CD8-positive, alpha-beta memory T cell (primary cell): ENCODE results near the gene INSYN2A. TPM values are rescaled to one million over a fixed set of nuclear protein-coding genes. Genes with fewer than 3 reads are reported as not detected.

ENCODE experiments used
- CTCF ChIA-PET: fragments of 350-600 bp; sonication (Branson Sonifier 250); formaldehyde crosslinking; loops from one replicate; lab custom pipeline; 2021; ENCODE audit warnings: antibody characterized with exemption; lab: Charles Lee
- POLR2A ChIA-PET: fragments of 350-600 bp; sonication (Branson Sonifier 250); formaldehyde crosslinking; loops from one replicate; lab custom pipeline; 2021; ENCODE audit warnings: antibody characterized with exemption; lab: Charles Lee
- DNase-seq, 5 donors: peaks; one replicate each; pipeline versions ENCODE4 v3.0.0 to v3.0.0-alpha.2; 2020 to 2022; ENCODE audit warnings: mixed read lengths in 1 of 5
- H3K27ac ChIP-seq: one replicate; pipeline ENCODE4 v1.7.0; 2013; ENCODE audit warnings: low read depth, mild to moderate bottlenecking, low read length, moderate library complexity
- H3K27me3 ChIP-seq: 2 replicates; pipeline ENCODE4 v1.7.0; 2013; ENCODE audit warnings: low read length, mild to moderate bottlenecking; ENCODE audit not compliant: insufficient read depth, poor library complexity, severe bottlenecking
- H3K36me3 ChIP-seq: 2 replicates; pipeline ENCODE4 v1.7.0; 2013; ENCODE audit warnings: mild to moderate bottlenecking, low read length, moderate library complexity; ENCODE audit not compliant: insufficient read depth
- H3K4me1 ChIP-seq: 2 replicates; pipeline ENCODE4 v1.7.0; 2013; ENCODE audit warnings: mild to moderate bottlenecking, low read length, moderate library complexity; ENCODE audit not compliant: insufficient read depth
- H3K4me3 ChIP-seq: 2 replicates; pipeline ENCODE4 v1.7.0; 2013; ENCODE audit warnings: mild to moderate bottlenecking, low read length
- H3K9me3 ChIP-seq: 2 replicates; pipeline ENCODE4 v1.7.0; 2013; ENCODE audit warnings: mild to moderate bottlenecking, low read length
- H3K27ac Mint-ChIP-seq, 8 donors: one replicate each; pipeline ENCODE4 v1.8.0; 2020 to 2021; ENCODE audit warnings: mixed read lengths in 8 of 8, mild to moderate bottlenecking in 6 of 8, inconsistent platforms in 3 of 8, moderate library complexity in 3 of 8
- H3K27me3 Mint-ChIP-seq, 2 donors: one replicate each; pipeline ENCODE4 v1.8.0; 2020 to 2021; ENCODE audit warnings: mixed read lengths in 2 of 2, mild to moderate bottlenecking in 1 of 2, moderate library complexity in 1 of 2
- H3K36me3 Mint-ChIP-seq, 3 donors: one replicate each; pipeline ENCODE4 v1.8.0; 2020 to 2021; ENCODE audit warnings: mixed read lengths in 3 of 3, inconsistent platforms in 1 of 3, mild to moderate bottlenecking in 1 of 3
- H3K4me1 Mint-ChIP-seq, 3 donors: one replicate each; pipeline ENCODE4 v1.8.0; 2020 to 2021; ENCODE audit warnings: mixed read lengths in 3 of 3, inconsistent platforms in 1 of 3, mild to moderate bottlenecking in 1 of 3
- H3K4me3 Mint-ChIP-seq, 7 donors: one replicate each; pipeline ENCODE4 v1.8.0; 2020 to 2021; ENCODE audit warnings: mixed read lengths in 7 of 7, mild to moderate bottlenecking in 6 of 7, moderate library complexity in 4 of 7, inconsistent platforms in 2 of 7
- H3K9me3 Mint-ChIP-seq, 5 donors: one replicate each; pipeline ENCODE4 v1.8.0; 2020 to 2022; ENCODE audit warnings: mixed read lengths in 5 of 5, mild to moderate bottlenecking in 3 of 5, moderate library complexity in 2 of 5, inconsistent platforms in 1 of 5
- polyA plus RNA-seq: library from polyadenylated mRNA; unstranded; fragments of 300-500 nt; fragmentation: Illumina TruSeq; gene quantifications from one replicate; pipeline ENCODE4 v1.2.3, GENCODE V29; 2021
- total RNA-seq, 2 experiments: library from RNA; stranded (reverse); gene quantifications; one replicate each; pipeline ENCODE4 v1.2.3, GENCODE V29; 2021

Gene INSYN2A
- total and polyA plus RNA-seq, 3 experiments from 2014 or later = not detected

- Mint-ChIP-seq H3K27ac (no peak overlapping the region), H3K4me3 (no peak overlapping the region), H3K4me1 (no peaks in the 10 kb centered on the region), H3K36me3 (no peaks in the 10 kb centered on the region), H3K27me3 (peaks cover 0 to 4% of the 10 kb centered on the region in 2 donors), H3K9me3 (peaks cover 0 to 3% (median 0%) of the 10 kb centered on the region in 5 donors)
- no peaks in the 10 kb centered on the region for H3K27me3 ChIP-seq
- H3K36me3 ChIP-seq = no peaks in the 10 kb centered on the region
- H3K4me1 ChIP-seq = no peaks in the 10 kb centered on the region
- H3K27ac ChIP-seq = no peak overlapping the region
- POLR2A ChIA-PET = no interaction called here
- no peak for DNase-seq
- CTCF ChIA-PET = no interaction called here
- H3K9me3 ChIP-seq = no peaks in the 10 kb centered on the region
- H3K4me3 ChIP-seq = no peak overlapping the region
These were observed 31.3 kb upstream of the INSYN2A start for GRCh38 chr10:127227663-127228062.

- POLR2A ChIA-PET = no interaction called here
- Histone ChIP-seq H3K4me3 (no peak overlapping the region), H3K27ac (no peak overlapping the region), H3K27me3 (no peaks in the 10 kb centered on the region), H3K4me1 (no peaks in the 10 kb centered on the region), H3K9me3 (no peaks in the 10 kb centered on the region), H3K36me3 (no peaks in the 10 kb centered on the region)
- CTCF ChIA-PET = no interaction called here
- DNase-seq = no peak
- no peaks in the 10 kb centered on the region for H3K4me1 Mint-ChIP-seq
- H3K27ac Mint-ChIP-seq = no peak overlapping the region
- H3K9me3 Mint-ChIP-seq = peaks cover 0 to 6% (median 0%) of the 10 kb centered on the region in 5 donors
- peaks cover 0 to 4% of the 10 kb centered on the region in 2 donors for H3K27me3 Mint-ChIP-seq
- H3K36me3 Mint-ChIP-seq = no peaks in the 10 kb centered on the region
- no peak overlapping the region for H3K4me3 Mint-ChIP-seq
These were observed 30.6 kb upstream of the INSYN2A start for GRCh38 chr10:127227027-127227426.

GRCh38 chr10:127221281-127221680, 24.9 kb upstream of the INSYN2A start:
- no peak for DNase-seq
- Histone ChIP-seq H3K27me3 (no peaks in the 10 kb centered on the region), H3K36me3 (no peaks in the 10 kb centered on the region), H3K27ac (no peak overlapping the region), H3K4me1 (no peaks in the 10 kb centered on the region), H3K4me3 (no peak overlapping the region), H3K9me3 (peaks cover 3% of the 10 kb centered on the region)
- Mint-ChIP-seq H3K4me1 (no peaks in the 10 kb centered on the region), H3K27ac (no peak overlapping the region), H3K9me3 (peaks cover 2 to 8% (median 4%) of the 10 kb centered on the region in 5 donors), H3K4me3 (no peak overlapping the region), H3K36me3 (peaks cover 0 to 3% (median 0%) of the 10 kb centered on the region in 3 donors), H3K27me3 (peaks cover 0 to 4% of the 10 kb centered on the region in 2 donors)
- ChIA-PET POLR2A (no interaction called here), CTCF (no interaction called here)

GRCh38 chr10:127218658-127219057, 22.3 kb upstream of the INSYN2A start:
- Histone ChIP-seq H3K9me3 (peaks cover 3% of the 10 kb centered on the region), H3K27ac (no peak overlapping the region), H3K4me3 (no peak overlapping the region), H3K27me3 (no peaks in the 10 kb centered on the region), H3K4me1 (no peaks in the 10 kb centered on the region), H3K36me3 (no peaks in the 10 kb centered on the region)
- CTCF ChIA-PET = no interaction called here
- Mint-ChIP-seq H3K4me1 (no peaks in the 10 kb centered on the region), H3K9me3 (peaks cover 2 to 10% (median 4%) of the 10 kb centered on the region in 5 donors), H3K27ac (no peak overlapping the region), H3K36me3 (peaks cover 0 to 3% (median 0%) of the 10 kb centered on the region in 3 donors), H3K27me3 (peaks cover 0 to 13% of the 10 kb centered on the region in 2 donors), H3K4me3 (no peak overlapping the region)
- no peak for DNase-seq
- POLR2A ChIA-PET = no interaction called here

GRCh38 chr10:127216786-127217185, 20.4 kb upstream of the INSYN2A start:
- Mint-ChIP-seq H3K9me3 (peaks cover 2 to 7% (median 4%) of the 10 kb centered on the region in 5 donors), H3K4me1 (no peaks in the 10 kb centered on the region), H3K4me3 (no peak overlapping the region), H3K36me3 (peaks cover 0 to 3% (median 0%) of the 10 kb centered on the region in 3 donors), H3K27me3 (peaks cover 0 to 14% of the 10 kb centered on the region in 2 donors), H3K27ac (no peak overlapping the region)
- CTCF ChIA-PET = no interaction called here
- no peaks in the 10 kb centered on the region for H3K4me1 ChIP-seq
- POLR2A ChIA-PET = no interaction called here
- no peak overlapping the region for H3K27ac ChIP-seq
- H3K27me3 ChIP-seq = no peaks in the 10 kb centered on the region
- no peak for DNase-seq
- no peak overlapping the region for H3K4me3 ChIP-seq
- no peaks in the 10 kb centered on the region for H3K36me3 ChIP-seq
- H3K9me3 ChIP-seq = peaks cover 3% of the 10 kb centered on the region

- Histone ChIP-seq H3K4me3 (no peak overlapping the region), H3K27me3 (no peaks in the 10 kb centered on the region), H3K36me3 (no peaks in the 10 kb centered on the region), H3K27ac (no peak overlapping the region), H3K4me1 (no peaks in the 10 kb centered on the region), H3K9me3 (no peaks in the 10 kb centered on the region)
- peaks cover 2 to 7% (median 4%) of the 10 kb centered on the region in 5 donors for H3K9me3 Mint-ChIP-seq
- H3K4me3 Mint-ChIP-seq = no peak overlapping the region
- no peaks in the 10 kb centered on the region for H3K4me1 Mint-ChIP-seq
- POLR2A ChIA-PET = no interaction called here
- peaks cover 0 to 12% of the 10 kb centered on the region in 2 donors for H3K27me3 Mint-ChIP-seq
- H3K36me3 Mint-ChIP-seq = peaks cover 0 to 3% (median 0%) of the 10 kb centered on the region in 3 donors
- no peak for DNase-seq
- CTCF ChIA-PET = no interaction called here
- H3K27ac Mint-ChIP-seq = no peak overlapping the region
These were observed 19.9 kb upstream of the INSYN2A start for GRCh38 chr10:127216274-127216673.

GRCh38 chr10:127215866-127216265, 19.5 kb upstream of the INSYN2A start:
- Histone ChIP-seq H3K27ac (no peak overlapping the region), H3K9me3 (no peaks in the 10 kb centered on the region), H3K36me3 (no peaks in the 10 kb centered on the region), H3K4me1 (no peaks in the 10 kb centered on the region), H3K4me3 (no peak overlapping the region), H3K27me3 (no peaks in the 10 kb centered on the region)
- POLR2A ChIA-PET = no interaction called here
- CTCF ChIA-PET = no interaction called here
- Mint-ChIP-seq H3K9me3 (peaks cover 2 to 7% (median 3%) of the 10 kb centered on the region in 5 donors), H3K4me1 (no peaks in the 10 kb centered on the region), H3K27me3 (peaks cover 0 to 12% of the 10 kb centered on the region in 2 donors), H3K36me3 (peaks cover 0 to 3% (median 0%) of the 10 kb centered on the region in 3 donors), H3K27ac (no peak overlapping the region), H3K4me3 (no peak overlapping the region)
- no peak for DNase-seq

GRCh38 chr10:127210936-127211466, 14.6 kb upstream of the INSYN2A start:
- H3K27me3 Mint-ChIP-seq = peaks cover 0 to 9% of the 10 kb centered on the region in 2 donors
- H3K36me3 ChIP-seq = no peaks in the 10 kb centered on the region
- no peak overlapping the region for H3K4me3 Mint-ChIP-seq
- ChIA-PET CTCF (no interaction called here), POLR2A (no interaction called here)
- H3K27ac ChIP-seq = no peak overlapping the region
- no peaks in the 10 kb centered on the region for H3K27me3 ChIP-seq
- H3K36me3 Mint-ChIP-seq = no peaks in the 10 kb centered on the region
- H3K4me3 ChIP-seq = no peak overlapping the region
- no peaks in the 10 kb centered on the region for H3K4me1 ChIP-seq
- H3K9me3 ChIP-seq = no peaks in the 10 kb centered on the region
- DNase-seq = no peak
- peaks cover 0 to 4% (median 0%) of the 10 kb centered on the region in 5 donors for H3K9me3 Mint-ChIP-seq
- H3K4me1 Mint-ChIP-seq = no peaks in the 10 kb centered on the region
- no peak overlapping the region for H3K27ac Mint-ChIP-seq
